Endothelial cell of umbilical vein (primary cell): ENCODE data around the gene PLCB4. TPM values are rescaled to one million over a fixed set of nuclear protein-coding genes. Genes with fewer than 3 reads are reported as not detected.

ENCODE experiments used
- BruUV-seq: library from RNA; stranded (reverse); fragments of 400-500 nt; replicated peaks from 2 replicates; lab custom pipeline; 2021; lab: Mats Ljungman, UMichigan
- CTCF ChIA-PET: fragments of 300-600, 350-600 bp; sonication (Branson Sonifier 250); formaldehyde crosslinking; loops from one replicate; lab custom pipeline; 2021; ENCODE audit warnings: antibody characterized with exemption, inconsistent platforms; lab: Charles Lee
- POLR2A ChIA-PET: fragments of 300-600, 350-600 bp; sonication (Branson Sonifier 250); formaldehyde crosslinking; loops from one replicate; lab custom pipeline; 2021; ENCODE audit warnings: antibody characterized with exemption, inconsistent platforms; lab: Charles Lee
- DNase-seq: peaks from one replicate; pipeline ENCODE4 v3.0.0-alpha.2; 2011; ENCODE audit warnings: low read depth, low spot score
- FAIRE-seq: peaks from 2 replicates; lab custom pipeline; 2011; peaks lifted over from hg19 to GRCh38; lab: Jason Lieb, UNC
- H2AFZ ChIP-seq: 2 replicates; pipeline ENCODE4 v1.6.0; 2012; ENCODE audit warnings: low read depth, low read length, control low read depth, inconsistent platforms
- H3K27ac ChIP-seq: 2 replicates; pipeline ENCODE4 v1.5.1; 2011; ENCODE audit warnings: low read depth, mild to moderate bottlenecking, control low read depth, low read length, moderate library complexity; ENCODE audit not compliant: insufficient read depth
- H3K27me3 ChIP-seq, 2 experiments: 2 replicates each; pipeline versions ENCODE4 v1.6.0 to v1.6.1; 2011; ENCODE audit warnings: low read length in 2 of 2, mixed read lengths in 1 of 2; ENCODE audit not compliant: control insufficient read depth in 2 of 2, insufficient read depth in 2 of 2
- H3K36me3 ChIP-seq, 2 experiments: 2 replicates in 1 of 2; 3 replicates in 1 of 2; pipeline ENCODE4 v1.5.1; 2011; ENCODE audit warnings: low read length in 2 of 2, mild to moderate bottlenecking in 1 of 2, moderate library complexity in 1 of 2; ENCODE audit not compliant: control insufficient read depth in 2 of 2, insufficient read depth in 2 of 2; ENCODE audit errors: extremely low read depth in 1 of 2
- H3K4me1 ChIP-seq: 3 replicates; pipeline ENCODE4 v1.5.1; 2011; ENCODE audit warnings: mild to moderate bottlenecking, low read length; ENCODE audit not compliant: control insufficient read depth, insufficient read depth; ENCODE audit errors: extremely low read depth
- H3K4me2 ChIP-seq: 2 replicates; pipeline ENCODE4 v1.6.1; 2011; ENCODE audit warnings: low read length, control low read depth, mixed read lengths; ENCODE audit not compliant: insufficient read depth
- H3K4me3 ChIP-seq, 3 experiments: fragments of 200-600 bp in 1 of 3; sonication (generic), shearing (Covaris generic) in 1 of 3; replicated peaks in 1 of 3; 2 replicates each; pipeline ENCODE4 v1.5.1; 2011 to 2016; ENCODE audit warnings: control low read depth in 3 of 3, low read length in 3 of 3, mild to moderate bottlenecking in 2 of 3, inconsistent platforms in 1 of 3, low read depth in 1 of 3, moderate library complexity in 1 of 3; ENCODE audit not compliant: insufficient read depth in 1 of 3
- H3K79me2 ChIP-seq: 2 replicates; pipeline ENCODE4 v1.6.0; 2012; ENCODE audit warnings: low read length, inconsistent platforms; ENCODE audit not compliant: control insufficient read depth, insufficient read depth
- H3K9ac ChIP-seq: replicated peaks from 2 replicates; pipeline ENCODE3; 2011; ENCODE audit warnings: low read length, control low read depth; ENCODE audit not compliant: insufficient read depth; ENCODE audit errors: extremely low read depth
- H3K9me1 ChIP-seq: replicated peaks from 3 replicates; pipeline ENCODE4 v1.6.0; 2011; ENCODE audit warnings: mild to moderate bottlenecking, low read length; ENCODE audit not compliant: control insufficient read depth, insufficient read depth; ENCODE audit errors: extremely low read depth
- H3K9me3 ChIP-seq: replicated peaks from 2 replicates; pipeline ENCODE4 v1.5.1; 2012; ENCODE audit warnings: low read length, inconsistent platforms; ENCODE audit not compliant: control insufficient read depth, insufficient read depth
- H4K20me1 ChIP-seq: replicated peaks from 2 replicates; pipeline ENCODE3; 2011; ENCODE audit warnings: mild to moderate bottlenecking, low read length; ENCODE audit not compliant: control insufficient read depth, insufficient read depth; ENCODE audit errors: extremely low read depth
- EZH2 ChIP-seq: IDR thresholded peaks from 2 replicates; pipeline ENCODE4 v1.6.1; 2012; ENCODE audit warnings: borderline replicate concordance, low read depth, mild to moderate bottlenecking, moderate library complexity, low read length, inconsistent platforms; ENCODE audit not compliant: severe bottlenecking
- FOS ChIP-seq: IDR thresholded peaks from 2 replicates; pipeline ENCODE4 v1.6.1; 2011; ENCODE audit warnings: mild to moderate bottlenecking, low read length, moderate library complexity, borderline replicate concordance; ENCODE audit not compliant: insufficient read depth
- dilution Hi-C: fragments of 300-500 bp; cut with MboI; formaldehyde crosslinking; loops from one replicate; pipeline ENCODE4 v1.15.0; 2019; ENCODE audit warnings: low sequenced_read_pairs; ENCODE audit not compliant: extremely low pct_ligation_motif_present
- intact Hi-C: fragments of 100-400 bp; cut with micrococcal nuclease; formaldehyde crosslinking; loops from one replicate; pipeline ENCODE4 v1.10.0; 2022
- polyA plus RNA-seq, 4 experiments: library from polyadenylated mRNA; depleted of rRNA in 3 of 4; stranded (reverse) in 3 of 4; unstranded in 1 of 4; fragments of >200 nt; gene quantifications; 2 replicates each; pipeline versions ENCODE4 v1.2.1 to v1.2.3, GENCODE V29; 2011 to 2012; ENCODE audit warnings: missing spikeins in 1 of 4
- total RNA-seq: library from RNA; stranded (reverse); gene quantifications from 2 replicates; pipeline ENCODE4 v1.2.3, GENCODE V29; 2021
- TF ChIP-seq, protein P1 (sequence below): IDR thresholded peaks from 2 replicates; pipeline ENCODE4 v1.6.1; 2011; ENCODE audit not compliant: insufficient read depth, insufficient read length
- TF ChIP-seq, protein P2 (sequence below), 2 donors: IDR thresholded peaks; 1 replicate in 1 of 2; 2 replicates in 1 of 2; pipeline ENCODE4 v1.5.1; 2011; ENCODE audit warnings: low read length in 2 of 2, mild to moderate bottlenecking in 2 of 2, moderate library complexity in 2 of 2, control low read depth in 1 of 2, inconsistent platforms in 1 of 2, low read depth in 1 of 2; ENCODE audit not compliant: insufficient read depth in 1 of 2; ENCODE audit errors: extremely low read depth in 1 of 2

PLCB4 gene
- total and polyA plus RNA-seq, 2 donors (not counting 3 experiments of a cell fraction or from before 2014, with no cell fraction given) = 0.37 to 1.7 TPM

DNA sequence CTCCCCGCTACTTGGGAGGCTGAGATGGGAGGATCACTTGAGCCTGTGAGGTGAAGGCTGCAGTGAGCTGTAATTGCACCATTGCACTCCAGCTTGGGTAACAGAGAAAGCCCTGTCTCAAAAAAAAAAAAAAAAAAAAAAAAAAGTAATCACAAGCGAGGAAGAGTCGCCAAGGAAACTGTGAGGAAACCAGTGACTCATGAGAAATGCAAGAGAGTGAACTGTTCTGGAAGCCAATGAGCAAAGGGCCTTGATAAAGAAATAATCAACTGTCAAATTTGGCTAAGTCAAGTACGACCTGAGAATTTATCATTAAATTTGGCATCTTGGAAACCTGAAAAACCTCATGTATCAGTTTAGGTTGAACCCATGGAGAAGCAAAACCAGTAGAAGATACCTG, 429.4 kb downstream of the PLCB4 start:
- ChIA-PET CTCF (interaction anchor here (0.6 kb wide), 1 partner anchor 182 kb away, joined by 3 read pairs; no protein-coding TSS in a partner anchor), POLR2A (no interaction called here)
- Histone ChIP-seq H3K4me1 (no peaks in the 10 kb centered on the region), H3K4me3 (no peak overlapping the region), H2AFZ (no peak overlapping the region), H3K9me1 (no peaks in the 10 kb centered on the region), H3K27me3 (peaks cover 2 to 5% of the 10 kb centered on the region in 2 experiments), H3K36me3 (no peaks in the 10 kb centered on the region), H3K79me2 (no peaks in the 10 kb centered on the region), H3K27ac (no peak overlapping the region), H3K9me3 (no peaks in the 10 kb centered on the region), H4K20me1 (no peaks in the 10 kb centered on the region), H3K9ac (no peak overlapping the region), H3K4me2 (no peak overlapping the region)
- dilution Hi-C loops = no loop called here
- FAIRE-seq (no peak), DNase-seq (no peak)
- no TSS peak for BruUV-seq
- TF ChIP-seq, protein P1, sequence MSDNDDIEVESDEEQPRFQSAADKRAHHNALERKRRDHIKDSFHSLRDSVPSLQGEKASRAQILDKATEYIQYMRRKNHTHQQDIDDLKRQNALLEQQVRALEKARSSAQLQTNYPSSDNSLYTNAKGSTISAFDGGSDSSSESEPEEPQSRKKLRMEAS = no peak
- TF ChIP-seq, protein P2, sequence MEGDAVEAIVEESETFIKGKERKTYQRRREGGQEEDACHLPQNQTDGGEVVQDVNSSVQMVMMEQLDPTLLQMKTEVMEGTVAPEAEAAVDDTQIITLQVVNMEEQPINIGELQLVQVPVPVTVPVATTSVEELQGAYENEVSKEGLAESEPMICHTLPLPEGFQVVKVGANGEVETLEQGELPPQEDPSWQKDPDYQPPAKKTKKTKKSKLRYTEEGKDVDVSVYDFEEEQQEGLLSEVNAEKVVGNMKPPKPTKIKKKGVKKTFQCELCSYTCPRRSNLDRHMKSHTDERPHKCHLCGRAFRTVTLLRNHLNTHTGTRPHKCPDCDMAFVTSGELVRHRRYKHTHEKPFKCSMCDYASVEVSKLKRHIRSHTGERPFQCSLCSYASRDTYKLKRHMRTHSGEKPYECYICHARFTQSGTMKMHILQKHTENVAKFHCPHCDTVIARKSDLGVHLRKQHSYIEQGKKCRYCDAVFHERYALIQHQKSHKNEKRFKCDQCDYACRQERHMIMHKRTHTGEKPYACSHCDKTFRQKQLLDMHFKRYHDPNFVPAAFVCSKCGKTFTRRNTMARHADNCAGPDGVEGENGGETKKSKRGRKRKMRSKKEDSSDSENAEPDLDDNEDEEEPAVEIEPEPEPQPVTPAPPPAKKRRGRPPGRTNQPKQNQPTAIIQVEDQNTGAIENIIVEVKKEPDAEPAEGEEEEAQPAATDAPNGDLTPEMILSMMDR (IDR thresholded peaks at IDR 0.05; ENCODE audit: extremely low read depth in 1 of 2, insufficient read depth in 1 of 2, low read depth in 1 of 2, low read length in 2 of 2) = no peak
- TF ChIP-seq FOS (no peak), EZH2 (no peak)
- intact Hi-C loops = no loop called here
